NCI-H1105 treated with DMSO at 0.1 percent for 48 hours (cell line): ENCODE measurements around the gene MYO1C.
A peak's percentile ranks its signal among the peaks of the same experiment; 100 is the strongest.

ENCODE experiments used
- DNase-seq: peaks from one replicate; lab custom pipeline; 2025; lab: John Stamatoyannopoulos, UW

Gene MYO1C

DNA sequence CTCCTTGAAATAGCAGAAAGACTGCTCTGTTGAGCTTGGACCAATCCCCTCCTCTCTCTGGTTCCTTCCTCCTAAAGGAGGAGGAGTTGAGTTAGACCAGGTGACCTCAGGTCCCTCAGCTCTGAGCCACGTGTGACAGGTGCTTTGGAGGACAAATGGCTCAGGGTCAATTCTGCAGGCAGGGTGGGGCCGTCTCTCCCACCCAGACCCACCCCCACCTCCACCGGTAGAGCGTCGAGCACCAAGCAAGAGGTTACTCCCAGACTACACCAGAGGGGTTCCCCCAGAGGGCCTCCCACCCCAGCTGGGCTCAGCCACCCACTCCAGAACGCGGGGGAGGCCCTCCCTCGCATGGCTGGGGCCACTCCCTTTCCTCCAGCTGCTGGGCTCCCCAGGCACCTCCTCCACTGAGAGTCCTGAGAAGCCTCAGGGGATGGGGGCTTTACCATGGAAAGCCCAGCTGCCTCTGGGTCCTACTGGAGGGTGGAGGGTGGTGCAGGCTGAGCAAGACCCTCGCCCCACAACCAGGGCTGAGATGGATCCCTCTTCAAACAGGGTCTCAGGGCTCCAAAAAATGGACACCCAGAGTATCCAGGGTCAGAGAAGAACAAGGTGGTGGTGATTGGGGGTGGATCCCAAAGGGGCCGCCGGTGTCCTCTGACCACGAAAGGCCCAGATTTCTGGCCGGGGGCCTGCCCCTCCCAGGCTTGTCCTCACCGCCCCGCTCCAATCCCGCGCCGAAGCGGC, 7.6 kb downstream of the MYO1C start:
- DNase-seq, result peak; percentile 52

DNA sequence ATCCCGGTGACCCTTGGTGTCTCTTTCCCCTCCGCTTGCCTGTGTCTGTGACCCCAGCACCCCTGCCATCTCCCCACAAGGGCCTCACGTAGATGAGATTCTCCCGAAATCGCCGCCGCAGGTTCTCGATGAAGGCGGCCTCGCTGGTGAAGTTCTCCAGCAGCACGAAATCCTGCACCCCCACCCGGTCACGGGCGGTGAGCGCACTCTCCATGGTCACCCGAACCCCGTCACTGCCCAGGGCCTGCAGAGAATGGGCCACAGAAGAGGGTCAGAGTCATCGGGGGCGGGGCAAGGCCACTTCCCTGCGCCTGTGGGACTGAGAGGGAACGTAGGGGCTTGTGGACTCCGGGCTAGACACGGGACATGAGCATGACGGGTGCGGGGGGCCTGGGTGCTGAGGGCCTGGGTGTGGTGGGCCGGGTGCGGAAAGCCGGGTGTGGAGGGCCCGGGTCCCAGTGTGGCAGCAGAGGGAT, 8.4 kb downstream of the MYO1C start:
- DNase-seq, result no peak

DNA sequence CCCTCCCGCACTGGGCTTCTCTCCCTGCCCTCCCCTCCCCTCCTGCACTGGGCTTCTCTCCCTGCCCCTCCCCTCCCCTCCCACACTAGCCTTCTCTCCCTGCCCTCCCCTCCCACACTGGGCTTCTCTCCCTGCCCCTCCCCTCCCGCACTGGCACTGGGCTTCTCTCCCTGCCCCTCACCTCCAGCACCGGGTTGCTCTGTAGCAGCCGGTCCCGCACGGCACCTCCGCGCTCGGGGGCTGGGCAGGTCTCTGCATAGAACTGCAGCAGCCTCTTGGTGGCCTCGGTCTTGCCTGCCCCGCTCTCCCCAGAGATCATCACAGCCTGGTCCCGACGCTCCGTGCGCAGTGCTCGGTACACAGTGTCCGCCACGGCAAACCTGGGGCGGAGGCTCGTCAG, 9.8 kb downstream of the MYO1C start:
- DNase-seq, result no peak

DNA sequence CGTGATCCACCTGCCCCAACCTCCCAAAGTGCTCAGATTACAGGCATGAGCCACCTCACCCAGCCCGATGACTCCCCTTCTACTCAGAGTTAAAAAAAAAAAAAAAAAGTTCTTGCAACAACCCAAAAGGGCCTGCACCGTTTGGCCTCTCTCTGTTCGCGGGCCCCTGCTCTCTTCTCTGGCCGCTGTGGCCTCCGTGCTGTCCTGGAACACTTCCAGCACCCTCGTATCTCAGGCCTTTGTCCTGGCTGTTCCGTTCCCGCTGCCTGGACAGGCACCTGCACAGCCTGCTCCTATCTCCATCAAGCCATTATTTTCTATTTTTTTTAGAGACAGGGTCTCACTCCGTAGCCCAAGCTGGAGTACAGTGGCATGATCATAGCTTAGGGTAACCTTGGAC, 10.8 kb downstream of the MYO1C start:
- DNase-seq, result no peak

DNA sequence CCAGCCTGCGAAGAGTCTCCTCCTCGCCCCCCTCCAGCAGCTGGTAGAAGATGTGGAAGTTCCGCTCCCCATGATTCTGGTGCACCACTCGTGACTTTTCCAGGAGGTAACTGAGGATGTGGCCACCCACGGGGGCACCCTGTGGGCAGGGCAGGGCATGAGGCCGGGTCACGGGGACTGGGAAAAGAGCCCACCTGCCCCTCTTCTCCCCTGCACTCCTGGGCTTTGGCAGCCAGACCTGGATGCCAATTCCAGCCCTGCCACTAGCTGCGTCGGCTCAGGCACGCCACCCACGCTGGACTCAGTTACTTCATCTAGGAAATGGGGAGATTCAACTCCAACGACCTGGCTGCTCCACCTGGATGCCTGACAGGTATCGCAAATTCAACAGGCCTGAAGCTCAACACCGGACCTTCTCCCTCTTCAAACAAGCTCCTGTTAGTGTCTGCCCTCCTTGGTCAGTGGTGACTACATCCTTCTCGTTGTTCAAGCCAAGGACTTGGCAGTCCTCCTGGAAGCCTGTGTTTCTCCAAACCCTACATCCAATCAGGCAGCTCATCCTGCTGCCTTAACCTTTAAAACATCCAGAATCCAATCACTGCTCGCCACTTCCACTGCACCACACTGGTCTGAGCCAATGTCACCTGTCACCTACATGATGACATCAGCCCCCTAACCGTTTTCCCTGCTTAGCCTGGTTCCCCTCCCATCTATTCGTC, 11.6 kb downstream of the MYO1C start:
- DNase-seq, result no peak

DNA sequence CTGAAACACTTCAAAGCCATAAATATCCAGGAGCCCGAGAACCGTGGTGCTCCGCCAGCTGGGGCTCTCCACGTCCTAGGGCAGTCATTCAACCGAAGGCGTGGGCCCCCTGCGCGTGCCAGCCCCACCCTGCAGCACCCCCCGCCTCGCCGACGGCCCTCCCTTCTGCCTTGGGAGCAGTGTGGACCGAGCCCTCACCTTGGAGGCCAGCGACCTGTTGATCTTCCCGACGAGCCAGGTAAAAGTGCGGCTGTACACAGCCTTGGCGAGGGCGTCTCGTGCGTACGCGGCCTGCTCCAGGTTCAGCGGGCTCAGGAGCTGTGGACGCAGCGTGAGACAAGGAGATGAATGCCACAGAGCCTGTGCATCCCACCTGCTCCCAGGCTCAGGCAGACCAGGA, 14.1 kb downstream of the MYO1C start:
- no peak for DNase-seq

DNA sequence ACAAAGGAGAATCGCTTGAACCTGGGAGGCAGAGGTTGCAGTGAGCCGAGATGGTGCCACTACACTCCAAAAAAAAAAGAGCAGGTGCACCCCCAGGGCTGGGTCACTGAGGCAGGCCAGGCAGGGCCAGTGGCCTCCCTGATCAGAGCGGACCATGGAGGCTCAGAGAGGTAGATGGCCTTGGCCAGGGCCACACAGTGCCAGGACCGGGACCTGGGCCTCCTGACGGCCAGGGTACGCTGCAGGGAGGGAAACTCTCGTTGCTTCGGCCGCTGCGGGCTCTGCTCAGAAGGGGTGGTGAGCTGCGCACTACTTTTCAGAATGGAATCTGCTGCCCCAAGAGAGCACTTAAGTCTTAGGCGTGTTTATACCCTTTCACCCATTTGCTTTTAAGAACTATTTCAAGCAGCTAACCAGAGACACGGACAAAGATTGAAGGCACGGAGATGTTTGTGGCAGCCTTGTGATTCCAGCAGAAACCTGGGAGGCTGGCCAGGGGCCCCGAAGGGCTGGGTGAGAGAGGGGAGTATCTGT, 17.1 kb downstream of the MYO1C start:
- no peak for DNase-seq

DNA sequence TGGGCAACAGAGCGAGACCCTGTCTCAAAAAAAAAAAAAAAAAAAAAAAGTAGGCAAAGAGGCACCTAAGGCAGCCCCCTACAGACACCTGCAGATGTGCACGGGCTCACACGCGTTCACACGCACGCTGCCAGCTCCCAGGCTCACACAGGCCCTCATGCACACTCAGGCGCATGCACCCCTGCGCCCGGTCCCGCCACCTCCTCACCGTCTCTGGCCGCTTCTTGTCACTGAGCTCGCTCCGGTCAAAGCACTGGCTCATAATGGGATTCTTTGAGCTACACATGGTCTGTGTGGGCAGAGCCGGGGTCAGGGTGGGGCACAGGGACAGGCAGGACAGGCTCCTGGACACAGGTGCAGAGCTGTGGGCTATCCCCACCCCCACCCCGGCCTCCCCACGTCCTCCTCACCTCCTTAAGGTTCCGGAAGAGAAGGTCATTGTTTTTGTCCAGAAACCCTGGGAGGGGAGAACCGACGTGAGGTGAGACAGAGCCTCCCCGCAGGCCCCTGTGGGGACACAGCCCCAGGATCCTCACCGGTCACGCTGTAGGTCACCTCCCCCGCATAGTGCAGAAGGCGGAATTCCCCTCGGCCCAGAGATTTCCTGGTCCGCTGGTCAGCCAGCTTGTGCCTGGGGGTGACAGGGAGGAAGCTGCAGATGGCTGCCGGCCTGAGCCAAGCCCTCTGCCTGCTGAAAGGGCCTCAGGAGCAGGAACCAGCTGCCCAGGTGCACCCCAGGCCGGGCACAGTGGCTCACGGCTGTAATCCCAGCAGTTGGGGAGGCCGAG, 17.9 kb downstream of the MYO1C start:
- DNase-seq, result no peak

DNA sequence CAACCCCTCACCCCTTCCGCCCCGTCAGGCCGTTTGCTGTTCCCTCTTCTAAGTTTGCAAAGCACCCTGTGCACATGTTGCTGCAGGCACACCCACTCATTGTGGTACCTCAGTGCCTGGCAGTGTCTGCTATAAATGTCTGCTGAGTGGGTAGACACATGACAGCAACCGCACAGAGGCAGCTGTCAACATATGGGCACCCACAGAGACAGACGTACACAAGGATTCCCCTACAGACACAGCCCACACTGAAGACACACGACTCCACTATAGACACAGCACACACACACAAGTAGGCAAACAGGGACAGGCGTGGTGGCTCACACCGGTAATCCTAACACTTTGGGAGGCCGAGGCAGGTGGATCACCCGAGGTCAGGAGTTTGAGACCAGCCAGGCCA, 18.6 kb downstream of the MYO1C start:
- DNase-seq, result no peak

DNA sequence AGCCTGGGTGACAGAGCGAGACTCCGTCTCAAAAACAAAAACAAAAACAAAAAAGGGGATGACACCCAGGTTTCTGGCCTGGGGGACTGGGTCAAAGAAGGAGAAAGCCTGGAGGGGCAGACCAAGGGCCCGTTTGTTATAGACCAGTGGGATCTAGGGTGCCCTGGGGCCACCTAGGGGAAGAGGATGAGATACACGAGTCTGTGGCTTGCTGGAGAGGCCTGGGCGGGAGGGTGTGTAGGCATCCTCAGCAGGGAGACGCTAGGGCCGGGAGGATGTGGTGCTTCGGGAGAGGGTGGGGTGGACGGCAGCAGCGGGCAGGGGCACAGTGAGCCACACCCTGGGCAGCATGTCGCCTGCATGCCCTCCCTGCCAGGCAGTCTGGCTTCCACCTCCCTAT, 19.3 kb downstream of the MYO1C start:
- no peak for DNase-seq

DNA sequence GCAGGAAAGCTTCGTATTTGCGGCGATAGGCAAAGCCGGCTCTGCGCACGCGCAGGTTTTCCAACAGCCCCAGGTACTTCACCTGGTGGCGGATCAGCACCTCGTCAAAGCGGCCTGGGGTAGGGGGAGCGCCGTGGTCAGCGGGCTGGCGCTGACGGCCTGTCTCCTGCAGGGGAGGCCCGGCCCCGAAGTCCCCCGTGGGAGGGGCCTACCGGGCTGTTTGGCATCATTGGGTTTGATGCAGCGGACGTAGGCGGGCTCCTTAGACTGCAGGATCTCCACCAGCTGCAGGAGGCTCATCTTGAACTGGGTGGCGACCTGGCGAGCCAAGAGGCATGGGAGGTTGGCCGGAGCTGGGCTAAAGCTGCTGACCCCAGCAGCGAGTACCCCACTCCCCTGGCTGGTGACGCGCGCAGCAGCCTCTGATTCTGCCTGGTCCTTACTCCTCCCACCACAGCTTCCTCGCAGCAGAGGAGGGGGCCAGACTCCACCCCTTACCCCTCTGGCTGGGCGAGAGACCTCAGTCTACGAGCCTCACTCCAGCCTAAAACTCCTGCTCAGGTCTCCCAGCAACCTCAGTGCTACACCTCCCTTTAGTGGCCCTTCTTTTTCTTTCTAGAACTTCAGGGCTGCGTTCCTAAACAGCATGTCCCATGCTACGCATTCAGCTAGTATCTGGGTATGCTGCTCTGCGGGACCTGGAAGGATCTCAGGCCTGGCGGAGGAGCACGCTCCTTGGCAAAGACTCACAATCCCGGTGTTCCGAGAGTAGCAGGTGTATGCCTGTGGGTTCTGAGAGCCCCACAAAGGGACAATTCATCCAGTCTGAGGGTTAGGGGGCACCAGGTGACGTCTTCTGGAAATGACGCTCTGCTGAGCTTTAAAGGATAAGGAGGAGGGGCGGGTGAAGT, 20.3 kb downstream of the MYO1C start:
- DNase-seq, result no peak

DNA sequence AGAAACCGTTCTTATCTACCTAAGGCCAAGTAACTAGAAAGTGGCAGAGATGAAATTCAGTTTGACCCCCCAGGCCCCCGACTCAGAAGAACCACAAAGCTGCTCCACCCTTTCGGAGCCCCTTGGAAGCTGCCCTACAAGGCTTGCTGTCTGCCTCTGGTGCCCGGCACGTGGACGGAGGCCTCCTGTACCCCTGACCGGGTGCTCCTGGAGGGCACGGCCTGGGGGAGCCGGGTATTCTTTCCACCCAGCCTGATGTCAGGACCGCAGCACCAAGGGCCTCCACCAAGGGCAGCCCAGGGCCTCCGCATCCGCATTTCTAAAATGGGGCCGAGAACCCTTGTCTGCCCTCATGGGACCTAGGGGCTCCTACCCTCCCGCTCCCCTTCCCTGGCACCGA, 21.0 kb downstream of the MYO1C start:
- DNase-seq, result no peak

DNA sequence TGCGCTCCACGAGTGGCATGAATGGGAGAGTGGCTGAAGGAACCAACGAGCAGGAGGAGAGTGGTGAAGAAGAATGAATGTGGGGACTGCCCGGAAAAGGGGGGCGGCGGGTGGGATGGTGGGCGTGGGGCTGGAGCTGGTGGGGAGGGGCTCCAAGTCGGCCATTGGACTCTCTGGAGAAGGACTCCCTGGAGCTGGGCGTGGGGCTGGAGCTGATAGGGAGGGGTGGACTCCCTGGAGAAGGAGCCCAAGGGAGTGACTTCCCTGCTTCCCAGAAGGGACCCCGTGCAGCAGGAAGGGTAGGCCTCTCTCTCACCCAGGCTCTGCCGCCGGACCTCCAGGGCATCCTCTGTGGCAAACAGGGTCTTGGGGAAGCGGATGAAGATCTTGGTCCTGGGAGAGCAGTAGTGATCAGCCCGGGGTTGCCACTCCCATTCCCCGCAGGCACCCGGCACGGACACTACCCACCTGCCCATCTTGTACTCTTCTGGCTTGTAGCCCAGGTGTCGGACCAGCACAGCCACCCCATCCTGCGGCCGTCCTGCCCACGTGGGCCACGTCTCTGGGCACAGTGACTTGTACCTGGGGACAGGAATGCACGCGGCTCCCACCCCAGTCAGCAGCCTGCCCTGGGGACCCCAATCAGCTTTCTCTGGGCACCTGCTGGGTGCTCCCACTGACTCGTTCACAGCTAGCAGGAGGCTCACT, 21.6 kb downstream of the MYO1C start:
- no peak for DNase-seq

DNA sequence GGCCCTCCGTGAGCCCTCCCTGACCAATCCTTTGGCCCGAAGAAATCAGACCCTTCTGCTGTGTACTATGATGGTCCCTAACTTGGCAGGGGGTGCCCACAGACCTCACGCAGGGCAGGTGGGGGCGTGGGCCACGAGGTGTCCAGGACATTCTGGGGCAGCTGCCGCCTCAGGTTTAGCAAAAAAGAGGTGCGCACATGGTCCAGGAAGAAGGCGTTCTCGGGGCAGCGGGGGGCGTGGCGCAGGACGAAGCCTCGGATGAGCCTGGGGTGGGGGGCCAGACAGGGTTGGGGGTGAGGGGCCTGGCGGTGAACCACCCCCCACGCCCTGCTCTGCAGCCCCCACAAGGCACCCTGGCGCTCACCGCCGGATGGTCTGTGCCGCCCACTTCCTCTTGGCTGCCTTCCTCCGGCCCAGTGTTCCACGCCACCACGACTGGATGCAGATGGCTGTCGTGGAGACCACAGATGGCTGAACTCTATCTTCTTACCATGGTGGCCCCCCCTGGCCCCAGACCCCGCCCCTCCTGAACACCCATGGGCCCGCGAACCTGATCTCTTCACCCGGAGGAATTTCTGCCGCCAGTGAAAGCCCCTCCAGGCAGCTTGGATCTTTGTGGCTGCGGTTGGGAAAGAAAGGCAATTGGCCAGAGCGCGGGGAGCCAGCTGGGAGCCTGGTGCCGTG, 22.3 kb downstream of the MYO1C start:
- no peak for DNase-seq

DNA sequence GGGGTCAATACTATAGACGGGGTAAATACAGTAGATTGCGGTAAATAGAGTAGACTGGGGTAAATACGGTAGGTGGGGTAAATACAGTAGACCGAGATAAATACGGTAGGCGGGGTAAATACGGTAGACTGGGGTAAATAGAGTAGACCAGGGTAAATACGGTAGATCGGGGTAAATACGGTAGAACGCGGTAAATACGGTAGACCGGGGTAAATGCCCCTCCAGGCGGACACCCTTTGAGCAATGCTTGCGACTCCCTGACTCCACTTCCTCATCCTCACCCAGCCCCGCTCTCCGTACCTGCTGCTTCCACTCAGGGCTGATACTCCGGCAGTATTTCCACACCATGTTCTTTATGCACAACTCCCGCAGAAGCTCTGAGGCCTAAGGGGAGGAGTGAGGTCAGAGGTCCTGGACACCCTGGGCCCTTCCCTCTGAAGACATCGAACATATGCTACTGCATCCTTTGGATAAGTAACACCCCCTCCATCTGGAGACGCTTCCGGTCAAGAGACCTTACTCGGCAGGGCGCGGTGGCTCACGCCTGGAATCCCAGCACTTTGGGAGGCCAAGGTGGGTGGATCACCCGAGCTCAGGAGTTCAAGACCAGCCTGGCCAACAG, 23.1 kb downstream of the MYO1C start:
- DNase-seq, result no peak

DNA sequence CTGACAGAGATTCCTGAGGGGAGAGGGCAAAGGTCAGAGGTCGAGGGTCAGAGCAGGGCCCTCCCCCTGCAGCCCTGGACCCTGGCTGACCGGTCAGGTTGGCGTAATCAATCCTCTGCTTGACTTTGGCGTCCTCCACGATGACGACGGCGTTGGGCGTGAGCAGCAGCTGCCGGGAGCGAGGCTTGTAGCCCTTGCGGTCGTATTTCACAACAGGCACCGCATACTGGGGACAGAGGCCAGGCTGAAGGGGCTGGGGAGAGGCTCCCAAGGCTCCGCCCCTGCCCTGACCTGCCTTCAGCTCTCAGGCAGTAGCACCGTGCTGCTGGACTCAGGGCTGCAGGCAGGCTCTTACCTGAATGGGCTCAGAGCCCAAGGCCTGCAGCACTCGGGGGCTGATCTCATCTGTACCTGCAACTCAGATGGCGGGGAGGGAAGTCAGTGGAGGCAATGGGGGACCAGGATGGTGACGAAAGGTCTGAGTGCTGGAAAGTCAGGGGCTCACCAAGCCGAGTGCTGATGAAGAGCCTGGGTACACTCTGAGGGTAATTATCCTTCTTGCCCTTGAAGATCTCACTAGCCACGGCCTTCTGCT, 24.5 kb downstream of the MYO1C start:
- no peak for DNase-seq

DNA sequence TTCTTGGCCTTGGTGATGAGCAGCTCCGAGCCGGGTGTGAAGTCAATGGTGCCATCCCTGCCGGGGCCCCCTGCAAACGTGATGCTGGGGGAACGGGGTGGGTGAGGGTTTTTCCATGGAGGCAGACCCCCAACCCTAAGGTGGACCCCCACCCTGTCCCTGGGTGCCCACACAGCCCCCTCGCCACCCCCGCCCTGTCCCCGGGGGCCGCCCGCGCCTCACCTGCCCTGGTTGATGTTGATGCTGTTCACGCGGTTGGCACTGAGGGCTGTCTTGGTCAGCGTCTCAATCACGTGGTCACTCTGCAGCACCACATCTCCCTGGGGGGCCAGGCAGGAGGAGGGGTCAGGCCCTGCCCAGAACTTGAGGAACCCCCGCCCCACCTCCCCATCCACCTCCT, 25.2 kb downstream of the MYO1C start:
- DNase-seq, result no peak

DNA sequence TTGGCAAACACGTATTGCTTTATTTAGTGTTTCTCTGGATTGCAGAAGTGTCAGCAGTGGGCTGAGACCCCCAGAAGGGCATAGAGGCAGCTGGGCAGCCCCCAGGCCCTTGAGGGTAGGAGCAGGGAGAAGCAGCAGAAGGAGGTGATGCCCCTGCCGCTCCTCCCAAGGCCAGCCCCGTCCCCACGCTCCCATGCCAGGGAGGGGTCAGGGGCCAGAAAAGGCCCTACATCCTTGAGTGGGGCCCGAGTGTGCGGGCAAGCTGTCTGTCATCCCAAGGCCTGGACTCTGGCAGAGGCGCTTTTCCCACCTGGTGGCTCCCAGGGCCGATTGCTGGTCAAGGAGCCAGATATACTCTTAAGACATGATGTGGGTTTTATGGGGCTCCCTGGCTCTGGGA, 28.3 kb downstream of the MYO1C start:
- DNase-seq, result no peak
